Bone marrow (tissue), 2 donors: ENCODE measurements around the gene ANK3.

ENCODE experiments used
- DNase-seq, 2 donors: peaks; one replicate each; lab custom pipeline; 2025; lab: John Stamatoyannopoulos, UW

ANK3 gene

GRCh38 chr10:60031183-60031582 lies 358.5 kb downstream of the ANK3 start:
- DNase-seq = no peak

GRCh38 chr10:60029475-60029874 lies 360.2 kb downstream of the ANK3 start:
- no peak for DNase-seq

DNA sequence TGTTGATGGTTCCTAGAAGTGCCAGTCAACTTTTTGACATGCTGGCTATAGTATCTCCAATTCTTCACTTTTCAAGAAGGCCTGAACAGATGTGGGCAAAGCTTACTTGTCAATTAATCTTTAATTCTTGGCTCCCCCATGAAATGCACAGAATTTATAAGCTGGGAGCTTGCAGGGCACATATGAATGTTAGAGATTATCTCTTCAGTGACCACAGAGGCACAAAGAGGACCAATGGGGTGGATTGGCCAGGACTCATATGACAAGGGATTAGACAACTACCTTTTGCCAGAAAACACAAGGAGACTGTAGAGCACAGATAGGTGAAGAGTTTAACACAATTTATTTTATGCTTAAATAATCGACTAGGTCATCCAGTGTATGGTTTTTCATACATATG lies 361.6 kb downstream of the ANK3 start:
- no peak for DNase-seq

DNA sequence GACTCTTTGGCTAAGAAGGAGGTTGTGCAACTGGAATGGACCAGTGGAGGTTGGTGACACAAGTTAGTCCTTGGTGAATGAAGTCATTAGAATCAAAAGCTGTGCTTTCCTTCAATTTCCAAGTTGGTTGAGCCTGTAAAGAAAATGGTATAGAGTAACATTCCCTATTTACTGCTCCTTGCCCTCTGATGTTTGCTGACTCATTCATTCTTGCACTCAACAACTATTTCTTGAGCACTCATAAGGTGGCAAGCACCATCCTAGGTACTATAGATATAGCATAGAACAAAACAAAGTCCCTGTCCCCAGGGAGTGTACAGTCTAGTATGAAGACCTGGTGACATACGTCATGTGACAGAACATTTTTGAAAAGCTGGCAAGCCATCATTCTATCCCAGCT lies 364.4 kb downstream of the ANK3 start:
- no peak for DNase-seq

- no peak for DNase-seq
These were observed 365.2 kb downstream of the ANK3 start for GRCh38 chr10:60024506-60024905.

GRCh38 chr10:60023155-60023877 lies 366.4 kb downstream of the ANK3 start:
- no peak for DNase-seq

- DNase-seq = no peak
These were observed 368.3 kb downstream of the ANK3 start for GRCh38 chr10:60021361-60021760.

DNA sequence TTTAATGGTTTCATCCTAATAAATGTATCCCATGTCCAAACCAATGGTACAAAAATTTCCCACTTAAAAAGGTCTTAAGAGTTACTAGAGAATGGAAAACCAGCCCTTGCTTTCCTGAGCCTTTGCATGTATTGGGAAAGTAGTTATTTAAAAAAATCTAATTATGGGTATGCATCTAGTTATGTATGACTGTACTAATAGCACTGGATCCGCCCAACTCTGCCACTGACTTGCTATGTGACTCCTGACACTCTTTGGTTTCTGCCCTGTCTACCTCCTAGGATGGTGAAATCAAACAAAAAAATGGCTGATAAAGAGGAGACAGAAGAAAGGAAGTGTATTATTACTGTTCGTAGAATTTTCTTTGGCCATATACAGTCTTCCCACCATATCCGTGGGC lies 372.9 kb downstream of the ANK3 start:
- no peak for DNase-seq

- no peak for DNase-seq
These were observed 379.8 kb downstream of the ANK3 start for GRCh38 chr10:60009710-60010383.

DNA sequence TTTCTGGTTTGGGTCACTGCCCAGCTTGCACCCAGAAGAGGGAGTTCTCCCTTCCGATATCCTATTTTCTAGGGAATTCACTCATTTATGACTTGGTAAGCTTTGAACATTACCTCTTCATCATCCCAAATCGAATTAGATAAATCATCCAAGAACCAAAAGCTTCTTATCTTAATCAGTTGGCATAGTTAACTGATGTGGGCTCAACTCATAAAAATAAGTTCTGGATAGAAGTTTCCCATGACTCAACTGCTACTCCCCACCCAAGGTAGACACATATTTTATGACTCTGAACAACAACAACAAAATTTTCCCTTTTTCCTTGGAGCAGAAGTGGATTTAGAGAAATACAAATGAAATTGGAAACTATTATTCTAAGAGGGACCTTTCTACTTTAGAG lies 380.4 kb downstream of the ANK3 start:
- DNase-seq = no peak

- no peak for DNase-seq
These were observed 380.9 kb downstream of the ANK3 start for GRCh38 chr10:60008816-60009215.

- no peak for DNase-seq
These were observed 383.6 kb downstream of the ANK3 start for GRCh38 chr10:60006062-60006461.

DNA sequence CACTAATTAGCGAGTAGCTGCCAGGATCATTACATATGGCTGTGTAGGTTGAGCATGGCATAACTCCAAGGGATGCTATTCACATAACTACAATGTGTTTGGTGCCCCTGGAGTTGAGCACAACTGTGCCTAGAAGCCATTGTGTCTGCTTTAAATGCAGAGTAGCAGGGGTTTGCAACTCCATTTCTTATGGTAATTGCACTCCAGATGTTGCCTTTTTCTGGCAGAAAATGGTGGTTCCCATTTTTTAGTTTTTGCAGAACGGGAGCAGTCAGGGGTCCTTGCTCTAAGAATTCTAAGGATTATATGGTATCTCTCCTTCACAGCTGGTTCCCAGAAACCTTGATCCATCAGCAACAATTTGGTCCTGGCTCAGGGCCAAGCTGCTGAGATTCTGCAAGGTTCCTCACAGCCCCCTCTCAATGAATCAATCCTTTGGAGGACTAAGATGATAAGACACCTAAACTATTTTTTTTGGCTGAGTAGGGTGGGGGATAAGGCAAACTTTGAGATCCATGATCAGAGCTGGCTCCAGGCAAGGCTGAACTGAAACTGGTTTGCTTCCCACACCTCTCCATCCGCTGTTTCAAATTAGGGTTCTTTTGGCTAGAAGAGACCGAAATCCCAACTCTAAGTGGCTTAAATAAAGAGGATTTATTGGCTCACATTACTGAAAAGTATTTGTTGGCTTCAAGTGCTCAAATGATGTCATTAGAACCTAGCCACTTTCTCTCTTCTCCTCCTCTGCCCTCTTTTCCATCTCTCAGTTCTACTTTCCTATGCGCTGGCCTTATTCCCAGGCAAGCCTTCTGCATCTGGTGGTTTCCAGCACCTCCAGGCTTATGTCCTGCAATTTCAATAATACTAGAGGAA lies 385.8 kb downstream of the ANK3 start:
- no peak for DNase-seq

DNA sequence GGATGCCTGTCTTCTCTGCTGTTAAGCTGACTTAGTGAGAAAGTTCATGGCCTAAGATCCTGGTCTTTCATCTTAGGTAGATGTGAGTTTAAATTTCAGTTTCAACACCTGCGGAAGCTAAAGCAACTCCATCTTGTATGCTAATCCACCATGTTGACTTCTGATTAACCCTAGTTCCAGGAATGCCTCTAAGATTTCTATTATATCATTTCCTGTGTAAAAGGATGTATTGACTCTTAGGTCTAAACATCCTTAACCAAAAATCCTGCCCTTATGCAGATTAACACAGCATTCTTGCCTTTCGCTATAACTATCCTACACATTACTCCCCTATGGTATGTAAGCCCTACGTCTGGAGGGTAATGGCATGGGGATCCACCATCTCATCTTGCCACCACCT lies 388.9 kb downstream of the ANK3 start:
- DNase-seq = no peak

DNA sequence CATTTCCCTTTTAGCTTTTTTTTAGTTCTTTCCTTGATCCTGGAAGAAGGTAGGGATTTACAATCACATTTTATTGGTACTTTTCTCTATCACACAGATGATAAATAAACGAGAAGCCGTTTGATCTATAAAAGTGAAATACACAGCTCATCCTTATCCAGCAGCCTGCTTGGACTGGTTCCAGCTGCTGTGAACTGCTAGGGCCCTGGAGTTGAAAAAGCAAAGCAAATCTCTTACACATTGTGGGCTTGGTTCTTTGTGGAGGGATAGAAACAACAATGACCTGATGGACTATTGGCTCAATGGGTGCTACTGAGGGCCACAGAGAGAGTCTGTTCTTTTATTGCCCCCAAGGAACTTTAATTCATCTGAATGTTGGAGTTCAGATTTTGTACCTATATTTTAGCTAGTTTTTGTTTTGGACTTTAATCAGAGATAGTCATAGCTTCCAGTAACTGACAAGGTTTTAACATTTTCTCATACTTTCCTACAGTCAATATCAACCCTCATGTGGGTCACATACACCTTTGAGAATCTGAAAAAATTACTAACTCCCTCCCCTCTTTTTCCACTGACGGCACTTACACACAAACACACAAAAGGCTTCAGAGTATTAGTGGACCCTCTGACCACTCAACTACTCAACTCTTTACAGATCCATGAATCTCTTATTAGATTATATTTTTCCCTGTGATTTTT lies 391.7 kb downstream of the ANK3 start:
- no peak for DNase-seq

DNA sequence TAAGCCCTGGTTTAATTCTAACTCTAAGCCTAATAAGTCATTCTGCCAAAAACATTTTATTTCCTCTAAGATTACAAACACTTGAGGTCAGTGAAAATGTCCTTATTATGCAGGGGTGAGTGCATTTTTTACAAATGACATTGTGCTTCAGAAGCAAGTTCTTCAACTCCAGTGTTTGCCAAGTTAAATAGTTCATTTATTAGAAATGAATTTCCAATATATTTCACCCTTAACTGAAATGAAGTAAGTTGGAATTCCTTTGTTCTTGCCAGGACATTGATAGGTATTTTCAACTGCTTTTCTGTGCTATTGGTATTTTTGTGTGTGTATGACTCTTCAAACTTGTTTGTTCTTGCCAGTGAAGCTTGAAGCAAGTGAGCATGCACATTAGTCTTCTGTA lies 393.8 kb downstream of the ANK3 start:
- DNase-seq = no peak

DNA sequence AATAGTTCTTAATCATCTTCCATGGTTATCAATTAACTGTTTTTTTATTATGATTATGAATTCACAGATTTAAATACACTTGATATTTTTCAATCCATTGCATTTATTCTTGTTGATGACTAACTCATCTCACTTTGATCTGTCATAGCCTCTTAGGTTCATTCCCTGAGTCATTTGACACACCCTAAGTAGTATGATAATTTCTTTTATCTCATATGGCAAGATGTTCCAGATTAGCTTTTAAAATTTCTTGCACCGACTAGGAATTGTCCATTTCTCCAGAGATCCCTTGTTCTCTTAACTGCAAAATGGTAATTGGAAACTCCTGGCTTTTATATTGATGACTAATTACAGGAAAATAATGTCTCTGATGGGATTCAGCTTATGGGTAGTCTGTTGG lies 395.7 kb downstream of the ANK3 start:
- DNase-seq = no peak

- DNase-seq = peak in 1 of 2 donors; percentile 85
These were observed 398.0 kb downstream of the ANK3 start for GRCh38 chr10:59991661-59992060.

DNA sequence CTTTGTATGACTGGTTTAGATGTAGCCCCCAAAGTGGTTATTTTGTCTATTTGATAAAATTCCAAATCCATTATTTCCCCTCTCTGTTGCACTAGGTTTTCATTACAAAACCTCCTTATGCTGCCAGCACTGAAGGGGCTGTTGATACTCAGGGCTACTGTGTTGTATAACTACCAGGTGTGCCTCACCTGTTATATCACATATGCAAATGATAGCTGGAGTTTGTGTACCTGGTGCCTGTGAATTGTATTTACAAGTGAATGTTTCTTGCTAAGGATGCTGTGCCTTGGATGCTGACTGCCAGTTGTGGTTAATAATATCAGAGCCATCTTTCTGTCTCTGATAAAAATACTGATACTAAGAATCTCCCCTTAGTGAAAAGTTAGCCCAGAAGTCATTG lies 398.6 kb downstream of the ANK3 start:
- no peak for DNase-seq

DNA sequence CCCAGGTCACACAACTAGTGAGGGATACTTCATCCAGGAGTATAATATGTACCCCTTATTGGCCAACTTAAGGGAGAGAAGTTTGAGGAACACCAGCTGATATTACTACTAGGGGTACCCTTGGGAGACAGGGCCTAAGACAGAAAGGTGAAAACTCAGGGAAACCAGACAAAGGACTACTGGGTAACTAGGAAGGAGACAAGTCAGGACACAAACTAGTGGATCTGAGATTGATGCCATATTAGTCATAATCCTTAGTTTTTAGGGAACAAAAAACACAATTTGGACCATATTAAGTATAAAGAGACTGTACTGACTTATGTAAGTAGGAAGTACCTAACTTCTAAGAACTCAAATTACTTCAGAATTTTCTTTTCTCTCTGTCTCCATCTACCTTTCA lies 404.0 kb downstream of the ANK3 start:
- no peak for DNase-seq

DNA sequence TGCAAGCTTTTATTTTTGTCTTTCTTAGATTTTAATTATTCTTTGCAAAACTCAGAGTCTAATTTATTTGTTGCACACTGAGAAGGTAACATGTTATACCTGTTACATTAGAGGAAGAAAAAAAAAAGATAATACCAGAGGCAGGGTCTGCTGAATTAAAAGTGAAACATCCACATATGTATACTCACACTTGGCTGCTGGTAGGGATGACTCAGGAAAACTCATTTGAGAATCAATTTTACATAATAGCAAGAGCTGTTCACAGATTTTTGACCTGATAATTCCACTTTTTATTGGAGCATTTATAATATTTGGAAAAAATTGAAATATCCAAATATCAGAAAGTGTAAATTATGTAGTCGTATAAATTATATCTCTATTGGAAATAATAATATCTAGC lies 405.3 kb downstream of the ANK3 start:
- no peak for DNase-seq

GRCh38 chr10:59980356-59980755 lies 409.3 kb downstream of the ANK3 start:
- DNase-seq = no peak
